Mucosa of stomach (tissue), 1 donor: ENCODE results near the gene C2.
"Not testable (repeated sequence)": the region's sequence is repeated elsewhere in the genome, so short reads cannot be mapped to it uniquely, and the experiment has no call there.

Experiments used
- H3K27me3 ChIP-seq: one replicate; pipeline ENCODE4 v1.7.0; 2013; ENCODE audit warnings: mild to moderate bottlenecking, low read length; ENCODE audit not compliant: control insufficient read depth, insufficient read depth
- H3K36me3 ChIP-seq: one replicate; pipeline ENCODE4 v1.7.0; 2013; ENCODE audit warnings: low read length; ENCODE audit not compliant: control insufficient read depth, insufficient read depth
- H3K4me1 ChIP-seq: one replicate; pipeline ENCODE4 v1.7.0; 2013; ENCODE audit warnings: mild to moderate bottlenecking, low read length; ENCODE audit not compliant: control insufficient read depth, insufficient read depth
- H3K4me3 ChIP-seq: one replicate; pipeline ENCODE4 v1.7.0; 2013; ENCODE audit warnings: low read length
- H3K9ac ChIP-seq: one replicate; pipeline ENCODE4 v1.7.0; 2013; ENCODE audit warnings: mild to moderate bottlenecking, low read length, moderate library complexity
- H3K9me3 ChIP-seq: one replicate; pipeline ENCODE4 v1.7.0; 2013; ENCODE audit warnings: mild to moderate bottlenecking, low read length, moderate library complexity; ENCODE audit not compliant: control insufficient read depth
- donor health status: Pancreatic carcinoma.

C2 gene

DNA sequence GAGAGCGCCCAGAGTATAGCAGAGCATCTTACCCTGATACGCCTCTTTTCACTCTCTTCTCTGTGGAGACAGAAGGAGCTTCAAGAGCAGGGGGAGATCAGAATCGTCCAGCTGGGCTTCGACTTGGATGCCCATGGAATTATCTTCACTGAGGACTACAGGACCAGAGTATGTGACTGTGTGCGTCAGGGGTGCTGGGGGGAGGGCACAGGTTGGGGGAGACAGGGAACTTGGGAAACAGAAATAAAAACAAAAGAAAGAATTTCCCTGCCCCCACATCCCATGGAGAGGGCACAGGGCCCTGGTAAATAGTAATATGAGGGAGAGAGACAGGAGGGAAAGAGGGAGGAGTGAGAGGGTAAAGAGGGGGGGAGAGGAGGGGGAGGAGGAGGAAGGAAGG lies 51.3 kb downstream of the C2 start:
- no peaks in the 10 kb centered on the region for H3K4me1 ChIP-seq
- no peaks in the 10 kb centered on the region for H3K27me3 ChIP-seq
- H3K4me3 ChIP-seq = no peak overlapping the region
- H3K9ac ChIP-seq = no peak overlapping the region
- no peaks in the 10 kb centered on the region for H3K9me3 ChIP-seq
- H3K36me3 ChIP-seq = no peaks in the 10 kb centered on the region

DNA sequence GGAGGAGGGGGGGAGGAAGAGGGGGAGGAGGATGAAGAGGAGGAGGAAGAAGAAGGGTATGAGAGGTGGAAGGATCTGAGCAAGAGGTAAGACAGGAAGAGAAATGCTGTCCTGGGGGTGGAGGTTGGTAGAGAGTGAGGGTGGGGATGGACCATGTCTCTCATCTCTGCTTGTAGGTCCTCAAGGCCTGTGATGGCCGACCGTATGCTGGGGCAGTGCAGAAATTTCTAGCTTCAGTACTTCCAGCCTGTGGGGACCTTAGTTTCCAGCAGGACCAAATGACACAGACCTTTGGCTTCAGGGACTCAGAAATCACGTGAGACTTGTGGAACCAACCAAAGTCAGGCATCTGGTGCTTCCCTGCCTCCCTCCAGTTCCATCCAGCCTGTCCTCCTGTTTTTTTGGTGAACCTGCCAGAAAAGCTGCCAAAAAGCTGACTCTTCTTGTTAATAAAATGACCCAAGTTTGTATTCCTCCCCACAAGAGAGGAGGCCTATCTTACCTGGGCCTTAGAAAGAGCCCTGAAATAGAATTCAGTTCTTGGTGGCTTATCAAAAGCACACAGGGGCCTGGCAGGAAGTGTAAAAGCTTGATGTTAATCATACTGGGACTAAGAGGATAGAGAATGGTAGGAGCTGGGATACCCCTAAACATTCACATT lies 51.9 kb downstream of the C2 start:
- Histone ChIP-seq H3K9me3 (no peaks in the 10 kb centered on the region), H3K4me1 (no peaks in the 10 kb centered on the region), H3K36me3 (no peaks in the 10 kb centered on the region), H3K9ac (no peak overlapping the region), H3K4me3 (no peak overlapping the region), H3K27me3 (no peaks in the 10 kb centered on the region)

DNA sequence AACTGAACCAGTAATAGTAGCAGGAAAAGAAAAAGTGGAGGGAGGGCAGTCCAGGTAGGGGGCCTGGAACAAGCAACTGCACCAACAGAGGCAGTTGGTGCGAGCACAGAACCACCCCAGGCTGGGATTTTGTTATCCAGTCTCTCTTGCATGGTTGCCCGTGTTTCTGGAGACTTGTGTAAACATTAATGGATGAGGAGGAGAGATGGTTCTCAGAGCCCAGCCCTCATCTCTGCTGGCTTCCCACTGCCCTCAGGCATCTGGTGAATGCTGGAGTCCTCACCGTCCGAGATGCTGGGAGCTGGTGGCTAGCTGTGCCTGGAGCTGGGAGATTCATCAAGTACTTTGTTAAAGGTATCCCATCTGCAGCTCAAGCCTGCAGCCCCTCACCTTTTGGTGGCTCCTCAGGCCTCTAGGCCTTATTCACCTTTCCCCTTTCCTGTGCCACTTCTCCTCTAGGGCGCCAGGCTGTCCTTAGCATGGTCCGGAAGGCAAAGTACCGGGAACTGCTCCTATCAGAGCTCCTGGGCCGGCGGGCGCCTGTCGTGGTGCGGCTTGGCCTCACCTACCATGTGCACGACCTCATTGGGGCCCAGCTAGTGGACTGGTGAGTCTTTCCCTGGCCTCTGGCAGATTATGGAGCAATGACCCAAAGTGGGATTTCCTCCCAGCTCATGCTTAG lies 52.8 kb downstream of the C2 start:
- H3K4me1 ChIP-seq, H3K9me3 ChIP-seq, H3K36me3 ChIP-seq, H3K4me3 ChIP-seq, H3K27me3 ChIP-seq, H3K9ac ChIP-seq: not testable (repeated sequence)

DNA sequence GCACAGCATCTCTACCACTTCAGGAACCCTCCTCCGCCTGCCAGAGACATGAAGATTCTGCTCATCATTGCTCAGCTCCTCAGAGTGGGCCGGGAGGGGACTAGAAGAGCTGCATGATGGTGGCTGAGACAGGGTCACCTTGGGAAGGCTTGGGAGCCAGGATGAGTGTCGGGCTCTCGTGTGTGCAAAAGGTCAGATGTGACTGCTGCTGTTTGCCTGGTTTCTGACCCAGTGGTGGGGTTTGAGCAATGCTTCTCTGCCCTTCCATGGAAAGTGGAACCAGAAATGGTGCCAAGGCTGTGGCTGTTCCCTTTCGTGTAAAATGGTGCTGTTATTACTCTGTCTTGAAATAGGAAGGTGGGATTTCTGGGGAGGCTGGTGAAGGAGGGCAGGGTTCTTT lies 53.5 kb downstream of the C2 start:
- H3K36me3 ChIP-seq, H3K27me3 ChIP-seq, H3K4me1 ChIP-seq, H3K9ac ChIP-seq, H3K4me3 ChIP-seq, H3K9me3 ChIP-seq: not testable (repeated sequence)

DNA sequence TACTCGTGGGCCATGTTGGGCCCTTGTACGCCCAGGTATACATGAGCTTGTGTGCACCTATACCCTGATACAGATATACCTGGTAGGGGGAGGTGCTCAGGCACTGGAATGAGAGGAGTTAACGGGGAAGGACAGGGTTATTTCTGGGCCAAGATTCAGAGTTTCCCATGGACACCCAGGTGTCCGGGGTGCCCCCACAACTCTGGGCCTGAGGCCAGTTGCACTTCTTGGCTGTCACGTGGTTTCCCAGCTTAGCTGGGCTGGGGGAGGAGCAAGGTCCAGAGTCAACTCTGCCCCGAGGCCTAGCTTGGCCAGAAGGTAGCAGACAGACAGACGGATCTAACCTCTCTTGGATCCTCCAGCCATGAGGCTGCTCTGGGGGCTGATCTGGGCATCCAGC lies 54.2 kb downstream of the C2 start, which contains the start of gene C4A:
C4A (plus strand) TSS at position 314 of the 400 bp plus-strand sequence; CDS start at position 365, 51 bp downstream.
- H3K36me3 ChIP-seq, H3K4me1 ChIP-seq, H3K9ac ChIP-seq, H3K9me3 ChIP-seq, H3K27me3 ChIP-seq, H3K4me3 ChIP-seq: not testable (repeated sequence)

DNA sequence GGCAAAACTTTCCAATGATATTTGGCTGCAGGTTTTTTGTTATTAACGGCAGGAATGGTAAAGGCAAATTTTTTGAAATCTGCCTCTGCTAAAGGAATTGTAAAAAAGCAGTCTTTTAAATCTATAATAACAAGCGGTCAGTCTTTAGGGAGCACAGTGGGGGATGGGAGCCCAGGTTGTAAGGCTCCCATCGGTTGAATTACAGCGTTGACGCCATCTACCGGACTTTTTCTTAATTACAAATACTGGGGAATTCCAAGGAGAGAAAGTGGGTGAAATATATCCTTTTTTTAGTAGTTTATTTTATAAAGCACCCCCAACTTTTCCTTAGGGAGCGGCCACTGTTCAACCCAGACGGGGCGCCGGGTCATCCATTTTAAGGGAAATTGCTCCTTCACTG lies 61.8 kb downstream of the C2 start:
- H3K27me3 ChIP-seq, H3K9ac ChIP-seq, H3K9me3 ChIP-seq, H3K36me3 ChIP-seq, H3K4me3 ChIP-seq, H3K4me1 ChIP-seq: not testable (repeated sequence)

DNA sequence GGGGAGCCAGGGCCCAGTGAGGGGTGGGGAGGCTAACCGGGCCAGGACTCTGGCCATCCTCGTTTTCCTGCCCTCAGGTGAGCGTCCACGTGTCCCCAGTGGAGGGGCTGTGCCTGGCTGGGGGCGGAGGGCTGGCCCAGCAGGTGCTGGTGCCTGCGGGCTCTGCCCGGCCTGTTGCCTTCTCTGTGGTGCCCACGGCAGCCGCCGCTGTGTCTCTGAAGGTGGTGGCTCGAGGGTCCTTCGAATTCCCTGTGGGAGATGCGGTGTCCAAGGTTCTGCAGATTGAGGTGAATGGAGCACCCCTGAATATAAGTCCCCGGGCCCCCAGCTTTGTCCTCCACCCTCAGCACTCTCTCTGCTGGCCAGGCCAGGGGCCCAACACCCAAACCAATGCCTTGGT lies 66.9 kb downstream of the C2 start:
- H3K9ac ChIP-seq, H3K9me3 ChIP-seq: not testable (repeated sequence)

More for the DNA sequence above, 66.9 kb downstream of the C2 start:
- H3K27me3 ChIP-seq, H3K4me1 ChIP-seq, H3K36me3 ChIP-seq, H3K4me3 ChIP-seq: not testable (repeated sequence)
